CD14-positive monocyte (primary cell): Measurements from ENCODE around the gene POU3F1. TPM values are rescaled to one million over a fixed set of nuclear protein-coding genes. Genes with fewer than 3 reads are reported as not detected.

Experiments
- DNase-seq, 3 donors: peaks; one replicate each; pipeline ENCODE4 v3.0.0-alpha.2; 2011 to 2022
- H2AFZ ChIP-seq: 2 replicates; pipeline ENCODE4 v1.6.0; 2012; ENCODE audit warnings: mild to moderate bottlenecking, low read depth, low read length, inconsistent platforms; ENCODE audit not compliant: insufficient read depth, poor library complexity, severe bottlenecking
- H3K27ac ChIP-seq, 2 donors: 1 replicate in 1 of 2; 2 replicates in 1 of 2; pipeline ENCODE4 v1.5.1; 2012 to 2013; ENCODE audit warnings: low read length in 2 of 2, control low read depth in 1 of 2, inconsistent platforms in 1 of 2, low read depth in 1 of 2, mild to moderate bottlenecking in 1 of 2
- H3K27me3 ChIP-seq, 2 donors: one replicate each; pipeline versions ENCODE4 v1.6.0 to v1.6.1; 2011 to 2013; ENCODE audit warnings: low read length in 2 of 2; ENCODE audit not compliant: control insufficient read depth in 2 of 2, insufficient read depth in 2 of 2
- H3K36me3 ChIP-seq, 2 donors: replicated peaks in 1 of 2; 1 replicate in 1 of 2; 2 replicates in 1 of 2; pipeline versions ENCODE4 v1.5.1 to v1.6.1; 2012 to 2013; ENCODE audit warnings: low read length in 2 of 2, control low read depth in 1 of 2, inconsistent platforms in 1 of 2, mild to moderate bottlenecking in 1 of 2; ENCODE audit not compliant: insufficient read depth in 2 of 2, control insufficient read depth in 1 of 2
- H3K4me1 ChIP-seq, 2 donors: 1 replicate in 1 of 2; 2 replicates in 1 of 2; pipeline versions ENCODE4 v1.5.1 to v1.6.1; 2012 to 2013; ENCODE audit warnings: low read length in 2 of 2, control low read depth in 1 of 2, inconsistent platforms in 1 of 2, mild to moderate bottlenecking in 1 of 2, moderate library complexity in 1 of 2; ENCODE audit not compliant: insufficient read depth in 2 of 2, control insufficient read depth in 1 of 2
- H3K4me2 ChIP-seq: replicated peaks from 2 replicates; pipeline ENCODE3; 2012; ENCODE audit warnings: low read length, moderate library complexity, mild to moderate bottlenecking; ENCODE audit not compliant: poor library complexity, severe bottlenecking; ENCODE audit errors: extremely low read depth
- H3K4me3 ChIP-seq, 3 experiments: fragments of 200-600 bp in 1 of 3; sonication (generic) in 1 of 3; replicated peaks in 1 of 3; 1 replicate in 2 of 3; 2 replicates in 1 of 3; pipeline ENCODE4 v1.5.1; 2011 to 2013; ENCODE audit warnings: low read length in 3 of 3, mild to moderate bottlenecking in 3 of 3, control low read depth in 2 of 3, low read depth in 2 of 3, inconsistent platforms in 1 of 3, moderate library complexity in 1 of 3
- H3K79me2 ChIP-seq: 2 replicates; pipeline ENCODE4 v1.6.0; 2012; ENCODE audit warnings: mild to moderate bottlenecking, control low read depth, inconsistent platforms, low read length, moderate library complexity; ENCODE audit not compliant: insufficient read depth
- H3K9ac ChIP-seq: 2 replicates; pipeline ENCODE4 v1.6.0; 2017; ENCODE audit warnings: low read length, mild to moderate bottlenecking; ENCODE audit not compliant: insufficient read depth, poor library complexity, severe bottlenecking
- H3K9me3 ChIP-seq, 2 donors: replicated peaks in 1 of 2; 1 replicate in 1 of 2; 2 replicates in 1 of 2; pipeline versions ENCODE4 v1.5.1 to v1.6.1; 2012 to 2013; ENCODE audit warnings: low read length in 2 of 2, control low read depth in 1 of 2; ENCODE audit not compliant: control insufficient read depth in 1 of 2, insufficient read depth in 1 of 2
- H4K20me1 ChIP-seq: 2 replicates; pipeline ENCODE4 v1.6.0; 2012; ENCODE audit warnings: mild to moderate bottlenecking, low read length, control low read depth, moderate library complexity; ENCODE audit not compliant: insufficient read depth
- H3K27ac Mint-ChIP-seq, 7 donors: one replicate each; pipeline ENCODE4 v1.8.0; 2020; ENCODE audit warnings: mild to moderate bottlenecking in 7 of 7, mixed read lengths in 7 of 7, moderate library complexity in 6 of 7, inconsistent platforms in 2 of 7
- H3K27me3 Mint-ChIP-seq, 3 donors: one replicate each; pipeline ENCODE4 v1.8.0; 2021 to 2022; ENCODE audit warnings: low read depth in 3 of 3, mild to moderate bottlenecking in 3 of 3, mixed read lengths in 3 of 3, moderate library complexity in 3 of 3, inconsistent platforms in 1 of 3
- H3K36me3 Mint-ChIP-seq, 2 donors: one replicate each; pipeline ENCODE4 v1.8.0; 2020; ENCODE audit warnings: mixed read lengths in 2 of 2, inconsistent platforms in 1 of 2, mild to moderate bottlenecking in 1 of 2
- H3K4me1 Mint-ChIP-seq: one replicate; pipeline ENCODE4 v1.8.0; 2020; ENCODE audit warnings: mild to moderate bottlenecking, mixed read lengths
- H3K4me3 Mint-ChIP-seq, 2 donors: one replicate each; pipeline ENCODE4 v1.8.0; 2020; ENCODE audit warnings: mild to moderate bottlenecking in 2 of 2, mixed read lengths in 2 of 2, moderate library complexity in 1 of 2
- H3K9me3 Mint-ChIP-seq, 7 donors: one replicate each; pipeline ENCODE4 v1.8.0; 2020 to 2022; ENCODE audit warnings: mixed read lengths in 7 of 7, mild to moderate bottlenecking in 6 of 7, moderate library complexity in 6 of 7, inconsistent platforms in 2 of 7
- CTCF ChIP-seq: fragments of 200-600 bp; IDR thresholded peaks from one replicate; pipeline ENCODE4 v1.8.0; 2022; ENCODE audit warnings: antibody characterized with exemption, mild to moderate bottlenecking
- WGBS: methylation state at CpG from one replicate; pipeline ENCODE4 v1.1.5; 2013; ENCODE audit warnings: missing lambda C conversion rate; ENCODE audit not compliant: insufficient coverage; 5-methylcytosine and 5-hydroxymethylcytosine counted together
- intact Hi-C, 2 donors: fragments of 100-400 bp; cut with micrococcal nuclease; formaldehyde crosslinking; loops; one replicate each; pipeline versions ENCODE4 v1.15.0 to v1.15.1; 2023
- polyA plus RNA-seq, 3 donors: library from polyadenylated mRNA; depleted of rRNA in 1 of 3; unstranded in 2 of 3; stranded (reverse) in 1 of 3; fragments of 300-500 nt in 2 of 3; fragments of >200 nt in 1 of 3; fragmentation: Illumina TruSeq in 2 of 3; gene quantifications; 1 replicate in 2 of 3; 2 replicates in 1 of 3; pipeline ENCODE4 v1.2.3, GENCODE V29; 2012 to 2021

Gene POU3F1
- polyA plus RNA-seq, 3 donors, result not detected

- Mint-ChIP-seq H3K4me1 (peaks cover 9% of the 10 kb centered on the region), H3K27me3 (peaks cover 34 to 59% (median 37%) of the 10 kb centered on the region in 3 donors)
Measured at GRCh38 chr1:38050397-38051078, 3.9 kb upstream of the POU3F1 start.

GRCh38 chr1:38047603-38048141 lies 1.1 kb upstream of the POU3F1 start:
- peak overlapping the region in 1 of 3 experiments; percentile 70 for H3K4me3 ChIP-seq
- no peak for DNase-seq
- H3K9me3 ChIP-seq, result no peaks in the 10 kb centered on the region
- Mint-ChIP-seq H3K27me3 (peaks cover 54 to 73% (median 55%) of the 10 kb centered on the region in 3 donors), H3K4me3 (peak overlapping the region; percentile 72 to 89), H3K27ac (no peak overlapping the region), H3K9me3 (peaks cover 0 to 21% (median 3%) of the 10 kb centered on the region in 7 donors), H3K36me3 (peaks cover 0 to 3% of the 10 kb centered on the region in 2 donors), H3K4me1 (peaks cover 14% of the 10 kb centered on the region)
- H3K9ac ChIP-seq, result no peak overlapping the region
- H2AFZ ChIP-seq, result peak overlapping the region; percentile 59
- TF ChIP-seq CTCF, result no peak
- WGBS, result 15% methylated on average over 20 of the region's 34 CpGs
- peaks cover 9 to 22% of the 10 kb centered on the region in 2 donors for H3K4me1 ChIP-seq
- H3K36me3 ChIP-seq, result no peaks in the 10 kb centered on the region
- H4K20me1 ChIP-seq, result no peaks in the 10 kb centered on the region
- H3K79me2 ChIP-seq, result no peaks in the 10 kb centered on the region
- H3K4me2 ChIP-seq, result peak overlapping the region; percentile 83
- peaks cover 43 to 66% of the 10 kb centered on the region in 2 donors for H3K27me3 ChIP-seq
- intact Hi-C loops, result loop anchor here in 1 of 2 donors (10.0 kb wide), 1 partner anchor 787 kb away; no protein-coding TSS in a partner anchor
- no peak overlapping the region for H3K27ac ChIP-seq

More at GRCh38 chr1:38050397-38051078, 3.9 kb upstream of the POU3F1 start:
- DNase-seq, result no peak
- peaks cover 0 to 3% of the 10 kb centered on the region in 2 donors for H3K36me3 Mint-ChIP-seq
- no peak overlapping the region for H3K27ac ChIP-seq
- 90% methylated on average over 8 of the region's 13 CpGs for WGBS
- H3K27ac Mint-ChIP-seq, result no peak overlapping the region
- H3K4me1 ChIP-seq, result peaks cover 2 to 14% of the 10 kb centered on the region in 2 donors
- H3K36me3 ChIP-seq, result no peaks in the 10 kb centered on the region
- H2AFZ ChIP-seq, result no peak overlapping the region
- H3K4me3 Mint-ChIP-seq, result no peak overlapping the region
- H3K9me3 Mint-ChIP-seq, result peaks cover 0 to 9% (median 3%) of the 10 kb centered on the region in 7 donors
- H3K4me3 ChIP-seq, result no peak overlapping the region
- intact Hi-C loops, result no loop called here
- no peak overlapping the region for H3K9ac ChIP-seq
- no peaks in the 10 kb centered on the region for H3K9me3 ChIP-seq
- peaks cover 21 to 45% of the 10 kb centered on the region in 2 donors for H3K27me3 ChIP-seq
- H3K4me2 ChIP-seq, result no peak overlapping the region
- no peak for TF ChIP-seq CTCF
- no peaks in the 10 kb centered on the region for H4K20me1 ChIP-seq
- no peaks in the 10 kb centered on the region for H3K79me2 ChIP-seq
